Upper lobe of right lung (tissue), 1 donor: ENCODE data around the gene PHACTR3. TPM values are rescaled to one million over a fixed set of nuclear protein-coding genes. Genes with fewer than 3 reads are reported as not detected.

Experiments used
- ATAC-seq: fragments of 200-7000 bp; cut with Tn5 transposase; one replicate; pipeline ENCODE4 v1.9.1; 2020; ENCODE audit warnings: mild to moderate bottlenecking, moderate library complexity
- DNase-seq: peaks from one replicate; pipeline ENCODE4 v3.0.0-alpha.2; 2020
- H3K27ac ChIP-seq: fragments of 200-600 bp; one replicate; pipeline ENCODE4 v1.8.0; 2022
- H3K27me3 ChIP-seq: fragments of 200-600 bp; one replicate; pipeline ENCODE4 v1.8.0; 2022; ENCODE audit warnings: mild to moderate bottlenecking
- H3K36me3 ChIP-seq: fragments of 200-600 bp; one replicate; pipeline ENCODE4 v1.8.0; 2022
- H3K4me1 ChIP-seq: fragments of 200-600 bp; one replicate; pipeline ENCODE4 v1.8.0; 2022
- H3K4me3 ChIP-seq: fragments of 200-600 bp; one replicate; pipeline ENCODE4 v1.8.0; 2022; ENCODE audit warnings: mild to moderate bottlenecking
- H3K9me3 ChIP-seq: fragments of 200-600 bp; one replicate; pipeline ENCODE4 v1.8.0; 2022
- CTCF ChIP-seq: fragments of 200-600 bp; IDR thresholded peaks from one replicate; pipeline ENCODE4 v1.8.0; 2022; ENCODE audit warnings: antibody characterized with exemption
- intact Hi-C: fragments of 100-400 bp; cut with DNase I; formaldehyde crosslinking; loops from one replicate; pipeline ENCODE4 v1.11.0; 2022
- total RNA-seq: library from RNA; stranded (reverse); fragmentation: NEBNext Ultra II Directional; extraction: Animal tissue kit (Norgen Biotek cat#: 25700); gene quantifications from one replicate; pipeline ENCODE4 v1.2.1, GENCODE V29; 2021
- donor health status: DM: no; HTN: yes; CAD: no; lungs with severe emphysema.

PHACTR3 gene
- total RNA-seq, 1 donor from 2014 or later = 18.2 TPM

GRCh38 chr20:59828125-59829053 is 224.0 kb downstream of the PHACTR3 start:
- Histone ChIP-seq H3K9me3 (no peaks in the 10 kb centered on the region), H3K27me3 (no peaks in the 10 kb centered on the region), H3K4me1 (no peaks in the 10 kb centered on the region), H3K36me3 (no peaks in the 10 kb centered on the region), H3K4me3 (no peak overlapping the region), H3K27ac (peak overlapping the region; percentile 70)
- no peak for ATAC-seq
- TF ChIP-seq CTCF = no peak
- no peak for DNase-seq
- intact Hi-C loops = no loop called here

- Histone ChIP-seq H3K27me3 (no peaks in the 10 kb centered on the region), H3K9me3 (no peaks in the 10 kb centered on the region), H3K27ac (no peak overlapping the region), H3K36me3 (no peaks in the 10 kb centered on the region), H3K4me3 (no peak overlapping the region), H3K4me1 (no peaks in the 10 kb centered on the region)
- DNase-seq (no peak), ATAC-seq (no peak)
- TF ChIP-seq CTCF = no peak
- intact Hi-C loops = no loop called here
Measured at GRCh38 chr20:59829054-59829785, 224.9 kb downstream of the PHACTR3 start.

- intact Hi-C loops = no loop called here
- no peak overlapping the region for H3K4me3 ChIP-seq
- no peaks in the 10 kb centered on the region for H3K27me3 ChIP-seq
- TF ChIP-seq CTCF = no peak
- H3K4me1 ChIP-seq = peaks cover under 1% of the 10 kb centered on the region
- no peak overlapping the region for H3K27ac ChIP-seq
- ATAC-seq (no peak), DNase-seq (no peak)
- no peaks in the 10 kb centered on the region for H3K36me3 ChIP-seq
- no peaks in the 10 kb centered on the region for H3K9me3 ChIP-seq
Measured at GRCh38 chr20:59829786-59830664, 225.7 kb downstream of the PHACTR3 start.

- Histone ChIP-seq H3K27ac (peak overlapping the region; percentile 36), H3K27me3 (no peaks in the 10 kb centered on the region), H3K9me3 (no peaks in the 10 kb centered on the region), H3K36me3 (no peaks in the 10 kb centered on the region), H3K4me1 (peaks cover 4% of the 10 kb centered on the region), H3K4me3 (no peak overlapping the region)
- TF ChIP-seq CTCF = no peak
- intact Hi-C loops = no loop called here
- ATAC-seq (no peak), DNase-seq (no peak)
Measured at GRCh38 chr20:59830665-59831023, 226.3 kb downstream of the PHACTR3 start.
